GM18870 (cell line): ENCODE data around the gene CNTNAP5.

ENCODE experiments used
- ATAC-seq: cut with Tn5 transposase; IDR thresholded peaks from one replicate; pipeline ENCODE4 v1.9.1; 2021; ENCODE audit warnings: moderate library complexity; ENCODE audit not compliant: unreplicated experiment

CNTNAP5 gene

DNA sequence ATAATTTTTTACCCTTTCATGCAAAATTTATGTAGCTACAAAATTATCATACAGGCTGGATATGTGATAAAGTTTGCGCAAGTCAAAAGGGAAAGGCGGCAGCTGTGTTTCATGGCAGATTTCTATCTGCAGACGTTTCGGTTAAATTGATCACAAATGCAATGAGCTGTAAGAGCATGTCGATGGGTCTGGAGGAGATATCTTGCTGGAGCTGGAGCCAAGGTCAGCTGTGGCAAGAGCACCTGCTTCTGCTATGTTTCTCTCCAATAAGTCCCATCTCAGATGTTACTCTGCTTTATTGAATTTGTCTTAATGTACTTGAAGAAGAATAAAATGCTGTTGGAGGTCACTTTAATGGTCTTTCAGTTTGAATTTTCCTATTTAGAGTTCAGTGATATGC, 749.7 kb downstream of the CNTNAP5 start:
- no peak for ATAC-seq

DNA sequence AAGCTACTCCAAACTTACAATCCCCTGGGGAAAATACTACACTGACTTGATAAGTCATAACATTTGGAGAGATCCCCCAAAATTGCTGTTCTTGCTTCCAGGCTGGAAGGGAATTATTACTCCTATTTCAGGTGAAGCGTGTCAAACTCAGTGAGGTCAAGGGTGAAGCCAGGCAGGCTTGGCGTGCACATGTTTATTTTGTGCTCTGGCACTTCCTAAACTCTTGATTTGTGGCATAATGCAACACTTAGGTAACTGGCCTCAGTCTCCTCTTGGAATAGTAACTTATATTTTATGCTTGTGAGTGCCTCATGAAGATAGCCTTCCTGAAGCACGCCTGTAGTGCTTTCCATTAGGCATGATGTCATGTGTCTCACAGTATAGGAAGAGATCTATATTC, 751.2 kb downstream of the CNTNAP5 start:
- ATAC-seq, result no peak

DNA sequence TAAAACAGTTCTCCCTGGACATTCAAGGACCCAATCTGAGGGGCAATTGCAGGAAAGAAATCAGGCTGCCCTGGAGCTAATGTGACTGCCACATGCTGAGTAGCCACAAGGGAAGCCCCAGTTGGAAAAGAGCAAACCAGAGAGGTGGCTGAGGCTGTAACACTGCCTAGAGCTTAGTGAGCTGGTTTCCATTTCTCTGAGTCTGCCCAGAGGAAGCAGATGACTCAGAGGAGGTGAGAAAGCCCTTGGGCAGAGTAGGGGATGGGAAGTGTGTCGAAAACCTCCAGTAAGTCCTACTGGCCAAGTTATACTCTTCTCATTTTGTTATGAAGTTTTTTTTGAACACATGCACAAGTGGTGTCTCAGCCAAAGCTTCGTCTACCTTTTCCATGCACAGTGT, 753.0 kb downstream of the CNTNAP5 start:
- no peak for ATAC-seq

GRCh38 chr2:124796647-124797046, 771.6 kb downstream of the CNTNAP5 start:
- ATAC-seq, result no peak

DNA sequence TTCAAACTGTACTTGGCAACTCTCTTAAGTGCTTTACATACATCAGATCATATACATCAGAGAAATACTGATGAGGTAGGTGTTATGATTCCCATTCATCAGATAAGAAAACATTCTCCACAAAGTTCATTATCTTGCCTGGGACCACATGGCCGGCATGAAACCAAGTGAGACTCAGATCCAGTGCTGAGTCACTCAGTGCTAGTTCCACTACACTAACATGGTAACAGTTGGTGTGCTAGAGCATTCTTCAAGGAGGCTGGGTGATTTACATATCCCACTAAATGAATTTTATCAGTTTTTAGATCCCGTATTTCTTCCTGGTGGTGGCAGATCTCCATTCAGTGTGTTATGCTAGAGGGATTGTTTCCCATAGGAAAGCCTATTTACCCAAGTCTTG, 772.0 kb downstream of the CNTNAP5 start:
- ATAC-seq, result no peak

DNA sequence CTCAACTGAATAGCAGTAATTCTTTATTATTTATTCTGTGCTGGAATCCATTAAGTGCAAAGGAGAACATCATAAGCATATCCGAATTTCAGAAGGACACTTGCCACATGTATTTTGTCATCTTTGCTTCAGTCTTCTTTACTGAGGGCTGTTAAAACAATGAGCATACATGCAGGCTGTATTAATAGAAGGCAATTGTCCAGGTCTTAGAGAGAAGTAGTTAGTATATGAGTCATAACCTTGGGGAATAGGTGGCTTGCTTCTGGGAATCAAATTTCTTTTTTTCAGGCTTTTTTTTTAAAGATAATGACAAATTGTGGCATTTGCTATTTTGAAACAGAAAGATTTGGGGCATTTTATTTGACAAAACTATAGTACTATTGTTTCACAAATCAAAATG, 773.5 kb downstream of the CNTNAP5 start:
- ATAC-seq, result no peak

DNA sequence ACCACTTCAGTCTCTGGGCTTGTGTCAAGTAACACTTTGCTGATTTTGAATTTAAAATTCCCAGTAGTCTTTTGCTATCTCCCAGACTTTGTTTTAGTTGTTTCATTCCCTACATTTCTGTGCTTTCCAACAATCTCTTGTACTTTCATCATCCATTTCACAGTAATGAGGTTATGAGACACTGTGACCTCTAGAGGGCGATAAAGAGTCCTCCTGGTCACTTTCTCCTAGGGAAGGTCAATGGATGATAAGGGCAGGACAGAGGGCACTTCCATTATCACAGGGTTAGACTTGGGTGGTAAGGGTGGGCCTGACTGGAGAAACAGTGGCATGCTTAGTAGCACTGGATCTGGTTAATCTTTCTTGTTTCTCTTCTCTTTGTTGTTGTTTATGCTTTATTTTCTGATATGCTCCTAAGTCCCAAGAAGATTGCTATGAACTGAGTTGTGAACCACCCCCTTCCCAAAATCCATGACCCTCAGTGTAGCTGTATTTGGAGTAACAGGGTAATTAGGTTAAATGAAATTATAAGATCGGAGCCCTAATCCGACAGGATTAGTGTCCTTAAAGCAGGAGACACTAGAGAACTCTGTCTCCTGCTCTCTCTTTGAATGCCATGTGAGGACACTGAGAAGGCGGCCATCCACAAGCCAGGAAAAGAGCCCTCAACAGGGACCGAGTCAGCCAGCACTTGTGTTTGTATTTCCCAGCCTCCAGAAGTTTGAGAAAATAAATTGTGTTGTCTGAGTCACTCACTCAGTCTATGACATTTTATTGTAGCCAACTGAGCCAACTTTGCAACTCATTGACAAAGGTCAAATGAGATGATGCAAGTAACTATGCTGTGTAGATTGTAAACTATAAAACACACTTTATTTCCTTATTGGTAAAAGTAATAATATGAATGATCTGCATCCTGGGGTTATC, 779.2 kb downstream of the CNTNAP5 start:
- peak; percentile 57 for ATAC-seq

GRCh38 chr2:124805060-124805459, 780.0 kb downstream of the CNTNAP5 start:
- ATAC-seq, result peak; percentile 77

- no peak for ATAC-seq
These were observed 785.0 kb downstream of the CNTNAP5 start for GRCh38 chr2:124810132-124810531.

DNA sequence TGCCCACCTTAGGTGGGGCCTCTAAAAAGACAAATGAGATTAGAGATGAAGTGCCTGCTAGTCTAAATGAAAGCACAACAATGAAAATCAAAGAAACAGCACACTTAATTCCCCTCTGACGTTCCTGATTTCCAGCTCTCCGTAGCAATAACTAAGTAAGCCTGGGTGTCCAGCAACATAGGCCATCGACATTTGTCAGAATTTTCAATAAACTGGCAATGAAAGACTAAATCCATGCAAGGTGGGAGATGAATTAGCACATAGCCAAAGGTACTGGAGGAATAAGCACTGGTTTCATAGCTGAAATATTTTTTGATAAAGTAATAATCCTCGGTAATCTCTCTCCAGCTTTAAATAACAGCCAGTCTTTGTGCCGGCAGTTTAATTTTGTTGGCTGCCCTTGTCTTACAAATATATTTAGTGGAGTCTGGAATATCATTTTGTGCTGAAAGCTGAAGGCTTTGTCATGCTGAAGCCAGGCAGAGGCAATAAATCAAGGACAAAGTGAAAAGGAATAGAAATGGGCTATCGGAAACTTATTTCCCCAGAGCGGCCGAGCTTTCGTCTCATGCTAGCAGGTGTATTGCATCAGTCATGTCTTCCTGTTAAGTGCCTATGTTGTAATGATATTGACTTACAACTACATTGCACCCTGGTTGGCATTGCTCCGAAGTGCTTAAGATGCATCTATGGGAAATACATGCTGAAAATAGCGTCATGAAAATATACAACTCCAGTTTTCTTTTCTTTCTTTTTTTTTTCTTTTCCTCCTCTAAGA, 790.1 kb downstream of the CNTNAP5 start:
- no peak for ATAC-seq

- ATAC-seq, result no peak
These were observed 790.9 kb downstream of the CNTNAP5 start for GRCh38 chr2:124816007-124816406.

- ATAC-seq, result no peak
These were observed 797.4 kb downstream of the CNTNAP5 start for GRCh38 chr2:124822516-124822915.

DNA sequence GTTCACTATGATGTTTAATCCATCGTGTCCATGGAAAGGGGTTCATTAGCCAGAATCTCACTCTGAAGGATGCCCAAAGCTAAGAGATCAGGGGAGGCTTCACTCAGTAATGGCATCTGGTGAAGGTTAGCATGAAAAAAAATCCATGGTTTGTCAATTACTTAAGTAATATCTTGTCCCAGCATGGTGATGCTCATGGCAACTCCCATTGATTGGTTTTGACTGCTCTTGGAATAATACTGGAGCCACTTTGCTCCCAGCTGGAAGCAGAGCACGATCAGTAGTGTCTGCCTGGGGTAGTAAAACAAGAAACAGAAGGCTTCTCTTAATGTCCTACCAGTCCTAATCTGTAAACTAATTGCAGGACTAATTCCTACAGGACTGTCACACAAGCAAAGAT, 799.4 kb downstream of the CNTNAP5 start:
- no peak for ATAC-seq

DNA sequence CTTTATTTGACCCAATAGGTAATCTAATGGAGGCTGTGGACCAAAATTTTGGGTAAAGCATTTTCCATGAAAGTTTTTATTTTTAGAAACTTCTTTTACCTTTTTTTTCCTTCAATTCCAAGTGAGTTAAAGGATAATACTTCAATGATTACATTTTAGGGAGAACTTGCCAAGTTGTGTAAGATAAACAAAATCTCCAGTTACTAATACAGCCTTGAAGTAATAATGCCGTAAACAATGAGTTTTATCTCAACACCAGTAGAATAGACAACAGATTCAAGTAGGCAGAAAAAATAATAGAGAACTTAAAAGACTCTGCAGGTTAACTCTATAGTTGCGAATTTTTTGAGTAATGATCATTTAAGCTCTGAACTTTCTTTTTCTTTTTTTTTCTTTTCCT, 807.4 kb downstream of the CNTNAP5 start:
- ATAC-seq, result no peak

DNA sequence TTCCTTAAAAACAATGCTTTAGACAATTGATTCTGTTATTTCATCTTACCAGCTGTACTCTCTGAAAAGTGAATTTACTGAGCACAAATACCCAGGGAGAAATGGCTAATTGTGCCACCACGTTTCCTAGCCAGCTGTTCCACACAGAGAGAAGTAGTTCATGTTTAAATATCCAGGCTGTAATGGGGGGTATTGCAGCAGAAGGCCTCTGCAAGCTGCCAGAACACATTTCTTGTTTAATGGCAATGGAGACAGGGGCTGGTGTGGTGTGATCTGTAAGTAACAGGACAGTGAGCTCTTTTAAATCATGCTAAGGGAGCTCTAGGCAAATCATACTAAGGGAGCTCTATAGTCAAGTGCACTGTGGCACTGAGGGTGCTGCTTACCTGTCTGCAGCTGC, 809.2 kb downstream of the CNTNAP5 start:
- ATAC-seq, result no peak

DNA sequence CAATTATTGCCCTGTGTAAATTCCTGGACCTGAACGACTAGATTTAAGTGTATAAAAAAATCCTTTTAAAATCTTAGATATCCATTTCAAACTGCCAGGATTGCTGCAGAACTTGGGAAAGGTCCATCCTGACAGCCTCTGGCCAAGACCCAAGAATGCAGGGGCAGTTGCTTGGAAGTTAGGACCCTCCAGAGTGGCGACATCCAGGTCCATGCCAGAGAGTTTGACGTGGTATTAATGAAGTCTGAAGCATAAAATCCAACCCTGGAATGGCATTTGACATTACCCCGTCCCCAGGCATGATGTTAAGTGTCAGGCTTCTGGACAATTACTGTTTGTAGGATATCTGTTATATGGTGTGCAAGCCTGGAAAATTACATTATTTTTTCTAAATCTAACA, 810.2 kb downstream of the CNTNAP5 start:
- no peak for ATAC-seq

DNA sequence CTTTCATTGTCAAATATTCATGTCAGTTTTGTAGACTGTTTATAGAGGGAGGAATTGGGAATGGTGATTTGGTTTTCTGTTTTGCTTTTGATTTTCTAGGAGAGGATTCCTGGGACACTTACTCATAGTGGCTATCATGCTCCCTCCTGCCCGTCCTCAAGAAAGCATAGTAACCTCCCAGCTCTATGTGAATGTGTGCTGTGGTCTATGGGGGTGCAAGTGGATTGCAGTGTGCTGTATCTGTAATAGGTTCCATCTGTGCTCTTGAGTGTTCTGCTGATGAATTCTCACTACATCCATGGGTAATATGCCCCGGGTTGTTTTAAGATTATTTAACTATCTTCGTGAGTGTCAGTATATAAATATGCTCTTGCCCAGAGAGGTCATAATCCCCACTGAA, 811.3 kb downstream of the CNTNAP5 start:
- ATAC-seq, result no peak

DNA sequence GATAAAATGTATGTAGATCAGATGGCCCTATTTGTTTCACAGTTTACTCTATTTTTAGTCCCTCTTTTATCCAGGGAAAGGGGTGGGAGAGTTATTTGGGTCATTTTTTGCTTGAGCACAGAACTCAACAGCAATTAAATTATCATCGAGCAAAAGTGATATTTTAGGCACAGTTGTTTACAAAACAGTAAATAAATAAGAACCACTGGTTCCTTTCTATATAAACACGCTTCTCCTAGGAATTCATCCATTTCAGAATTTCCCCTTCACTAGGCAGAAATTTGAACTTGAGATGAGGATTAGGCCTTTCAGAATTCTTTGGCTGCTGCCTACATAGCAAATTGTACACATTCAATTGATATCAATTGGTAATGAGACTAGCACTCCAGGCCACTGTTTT, 812.4 kb downstream of the CNTNAP5 start:
- no peak for ATAC-seq

GRCh38 chr2:124838406-124838805, 813.3 kb downstream of the CNTNAP5 start:
- ATAC-seq, result no peak

- ATAC-seq, result no peak
These were observed 842.2 kb downstream of the CNTNAP5 start for GRCh38 chr2:124867247-124867646.

DNA sequence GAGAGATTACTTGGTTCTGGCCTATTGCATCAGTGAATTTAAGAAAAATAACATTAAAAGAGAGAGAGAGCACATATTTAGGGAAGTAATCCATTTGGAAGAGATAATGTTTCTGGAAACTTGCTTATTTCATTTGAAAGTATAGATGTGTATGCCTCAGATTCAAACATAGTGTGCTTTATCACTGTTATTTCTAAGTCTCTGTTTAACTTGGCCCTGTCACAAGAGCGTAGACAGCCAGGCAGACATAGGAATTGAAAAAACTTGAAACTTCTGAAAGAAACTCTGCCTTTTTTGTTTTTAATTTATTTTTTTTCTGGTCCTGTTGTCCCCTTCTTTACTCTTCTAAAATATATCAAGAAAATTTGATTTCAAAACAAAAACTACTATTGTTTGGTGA, 849.1 kb downstream of the CNTNAP5 start:
- ATAC-seq, result no peak

DNA sequence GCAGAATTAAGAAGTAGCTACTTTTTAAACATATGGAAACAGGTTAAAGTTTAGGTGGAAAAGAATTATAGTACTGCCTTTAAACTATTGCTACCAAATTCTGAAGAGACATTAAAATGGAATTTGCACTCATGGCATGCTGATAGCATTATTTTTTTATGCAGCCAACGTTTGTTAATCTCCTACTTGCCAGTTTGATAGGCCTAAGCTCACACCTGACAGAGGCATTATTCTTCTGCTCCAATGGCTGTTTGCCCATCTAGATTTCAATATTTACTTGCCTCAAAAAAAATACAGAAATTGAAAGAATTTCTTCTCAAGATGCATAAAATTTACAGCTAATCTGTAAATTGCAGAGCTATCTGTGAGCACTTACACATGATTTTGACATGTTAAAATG, 849.6 kb downstream of the CNTNAP5 start:
- no peak for ATAC-seq
